COLO829 (cell line): ENCODE results near the gene BMP8B.
"Not testable (repeated sequence)": the region's sequence is repeated elsewhere in the genome, so short reads cannot be mapped to it uniquely, and the experiment has no call there.

ENCODE experiments used
- DNase-seq: peaks from one replicate; pipeline ENCODE4 v3.0.0; 2012; ENCODE audit warnings: low spot score

Gene BMP8B

GRCh38 chr1:39788758-39789570 lies at the start of gene BMP8B:
Gene BMP8B (minus strand): TSS chr1:39788865. CDS start chr1:39788485, 380 bp downstream.
- peak; percentile 22 for DNase-seq

GRCh38 chr1:39836595-39837110 lies 48.0 kb upstream of the BMP8B start:
- no peak for DNase-seq

- DNase-seq: no peak
These were observed 47.4 kb upstream of the BMP8B start for GRCh38 chr1:39835935-39836594.

- DNase-seq: no peak
These were observed 46.4 kb upstream of the BMP8B start for GRCh38 chr1:39835110-39835509.

- DNase-seq: no peak
These were observed 45.1 kb upstream of the BMP8B start for GRCh38 chr1:39833621-39834385.

GRCh38 chr1:39833121-39833520 lies 44.5 kb upstream of the BMP8B start:
- no peak for DNase-seq

- no peak for DNase-seq
These were observed 43.6 kb upstream of the BMP8B start for GRCh38 chr1:39832294-39832693.

GRCh38 chr1:39829791-39830533 lies 41.3 kb upstream of the BMP8B start:
- DNase-seq: no peak

GRCh38 chr1:39828734-39829133 lies 40.1 kb upstream of the BMP8B start:
- no peak for DNase-seq

- not testable (repeated sequence) for DNase-seq
These were observed 39.6 kb upstream of the BMP8B start for GRCh38 chr1:39828255-39828654.

- DNase-seq: no peak
These were observed 38.5 kb upstream of the BMP8B start for GRCh38 chr1:39827201-39827600.

GRCh38 chr1:39826583-39826982 lies 37.9 kb upstream of the BMP8B start:
- no peak for DNase-seq

- DNase-seq: no peak
These were observed 36.8 kb upstream of the BMP8B start for GRCh38 chr1:39825432-39825941.

GRCh38 chr1:39823450-39823849 lies 34.8 kb upstream of the BMP8B start:
- DNase-seq: not testable (repeated sequence)

GRCh38 chr1:39822146-39822545 lies 33.5 kb upstream of the BMP8B start:
- no peak for DNase-seq

GRCh38 chr1:39819091-39819812 lies 30.6 kb upstream of the BMP8B start:
- no peak for DNase-seq

- DNase-seq: no peak
These were observed 29.8 kb upstream of the BMP8B start for GRCh38 chr1:39818482-39818881.

- not testable (repeated sequence) for DNase-seq
These were observed 28.6 kb upstream of the BMP8B start for GRCh38 chr1:39817091-39817932.

- DNase-seq: peak; percentile 54
These were observed 27.9 kb upstream of the BMP8B start for GRCh38 chr1:39816415-39817090.
